ENCODE data around the gene DTD1.

DTD1 gene

DNA sequence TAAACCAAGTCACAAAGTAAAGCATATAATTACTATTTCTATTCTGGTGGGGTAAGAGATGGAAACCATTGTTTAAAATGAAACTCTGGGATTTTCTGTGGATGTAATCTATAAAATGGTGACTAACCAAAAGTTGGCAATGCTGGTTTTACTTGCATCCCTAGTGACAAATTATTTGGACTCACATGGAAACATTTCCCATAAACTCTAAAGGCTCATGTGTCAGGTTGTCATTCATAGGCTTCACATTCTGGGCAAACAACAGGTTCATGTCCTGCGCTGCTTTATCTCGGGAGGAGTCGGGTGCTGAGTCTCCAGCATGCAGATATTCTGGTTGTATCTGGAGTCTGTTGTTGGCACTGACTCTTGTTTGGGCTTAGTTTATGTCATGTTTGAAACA, 127.7 kb downstream of the DTD1 start:
- no peak for DNase-seq

DNA sequence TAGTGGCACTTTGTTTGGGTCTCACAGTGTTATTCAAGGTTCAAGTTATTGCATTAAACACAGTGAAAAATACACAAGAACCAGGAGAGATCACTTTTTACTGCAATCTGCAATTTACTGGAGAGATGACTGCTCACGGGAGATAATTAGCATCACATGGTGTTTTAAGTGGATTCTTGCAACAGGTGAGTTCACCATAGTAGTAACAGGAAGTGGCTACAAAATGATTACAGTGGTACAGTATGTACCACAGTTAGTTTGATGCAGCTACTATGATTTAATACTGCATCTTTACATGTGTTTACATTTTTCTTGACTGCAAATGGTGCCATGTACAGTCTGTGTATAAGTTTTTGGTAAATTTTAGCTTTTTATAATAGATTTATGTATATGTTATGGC, 129.2 kb downstream of the DTD1 start:
- DNase-seq: no peak

DNA sequence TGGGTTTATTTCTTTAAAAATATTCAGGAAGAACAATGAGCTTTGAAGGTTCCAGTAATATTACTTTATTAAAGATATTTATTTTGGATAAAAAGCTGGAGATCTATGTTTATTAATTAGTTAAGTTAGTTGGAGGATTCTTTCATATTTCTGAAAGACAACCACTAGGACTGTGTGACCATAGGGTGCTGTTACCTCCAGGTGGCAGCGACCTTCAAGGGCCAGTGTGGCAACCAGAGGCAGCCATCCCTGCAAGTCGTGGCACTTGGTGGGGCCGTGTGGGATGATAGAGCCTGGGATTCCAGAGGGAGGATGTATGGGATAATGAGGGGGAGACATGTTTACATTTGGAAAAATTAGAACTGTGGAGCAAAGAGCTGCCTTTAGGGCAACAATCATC, 130.3 kb downstream of the DTD1 start:
- DNase-seq: no peak

DNA sequence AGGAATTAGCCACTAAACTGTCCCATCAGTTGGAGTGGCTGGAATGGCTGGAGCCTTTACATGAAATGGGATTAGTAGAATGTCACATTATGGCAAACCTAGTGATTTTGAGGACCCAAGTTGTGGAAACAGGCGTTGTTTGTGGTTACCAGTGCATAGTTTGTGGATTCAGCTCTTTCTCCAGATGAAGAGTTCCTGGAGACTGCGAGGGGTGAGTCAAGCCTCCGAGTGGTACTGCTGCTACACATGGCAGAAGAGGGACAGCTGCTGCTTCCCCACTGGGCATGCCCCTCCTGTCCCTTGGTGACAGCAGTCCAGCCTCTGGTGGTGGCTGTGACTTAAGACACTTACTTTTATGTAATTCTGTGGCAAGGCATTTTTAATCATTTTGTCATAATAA, 131.6 kb downstream of the DTD1 start:
- no peak for DNase-seq

DNA sequence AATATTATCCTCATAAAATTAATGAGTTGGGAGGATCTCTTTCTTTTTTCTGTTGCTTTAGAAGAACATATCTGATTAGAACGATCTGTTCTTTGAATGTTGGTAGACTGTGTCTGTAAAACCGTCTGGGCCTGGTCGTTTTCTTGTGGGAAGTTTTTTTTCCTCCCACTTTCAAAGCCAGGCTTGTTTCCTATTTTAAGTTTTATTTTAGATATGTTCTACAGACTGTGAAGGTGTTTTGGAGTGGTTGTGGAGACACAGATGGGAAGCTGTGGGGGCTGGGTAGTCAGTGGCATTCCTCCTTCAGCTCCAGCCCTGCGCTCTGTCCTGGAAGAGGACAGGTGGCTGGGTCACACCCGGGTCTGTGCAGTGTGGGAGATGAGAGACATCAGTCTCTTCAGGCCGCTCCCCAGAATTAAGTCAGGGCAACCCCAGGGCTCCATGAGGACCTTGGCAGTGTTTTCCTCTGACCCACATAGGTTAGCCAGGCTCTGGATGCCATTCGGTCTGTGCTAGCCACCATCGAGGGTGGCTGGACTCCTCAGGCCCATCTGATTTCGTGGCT, 133.8 kb downstream of the DTD1 start:
- no peak for DNase-seq

DNA sequence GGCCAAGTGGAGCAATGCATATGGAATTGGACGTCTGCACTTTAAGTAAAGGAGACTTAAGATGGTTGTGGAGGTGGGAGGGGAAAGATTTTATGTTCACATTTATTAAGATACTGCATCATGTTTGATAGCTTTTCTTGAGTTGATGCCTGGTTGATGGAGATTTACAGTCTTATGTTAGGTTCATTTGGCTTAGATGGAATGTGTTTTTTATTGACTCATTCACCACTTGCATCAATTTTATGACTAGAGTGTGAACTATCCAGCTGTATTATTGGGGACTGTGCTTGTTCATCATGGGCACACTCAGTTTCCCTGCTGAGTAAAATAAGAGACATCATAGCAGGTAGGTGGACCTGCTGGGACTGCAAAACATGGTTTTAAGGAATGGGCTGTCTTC, 134.5 kb downstream of the DTD1 start:
- DNase-seq: no peak

GRCh38 chr20:18724077-18724476, 136.2 kb downstream of the DTD1 start:
- DNase-seq: no peak

GRCh38 chr20:18724788-18725464, 137.1 kb downstream of the DTD1 start:
- no peak for DNase-seq

DNA sequence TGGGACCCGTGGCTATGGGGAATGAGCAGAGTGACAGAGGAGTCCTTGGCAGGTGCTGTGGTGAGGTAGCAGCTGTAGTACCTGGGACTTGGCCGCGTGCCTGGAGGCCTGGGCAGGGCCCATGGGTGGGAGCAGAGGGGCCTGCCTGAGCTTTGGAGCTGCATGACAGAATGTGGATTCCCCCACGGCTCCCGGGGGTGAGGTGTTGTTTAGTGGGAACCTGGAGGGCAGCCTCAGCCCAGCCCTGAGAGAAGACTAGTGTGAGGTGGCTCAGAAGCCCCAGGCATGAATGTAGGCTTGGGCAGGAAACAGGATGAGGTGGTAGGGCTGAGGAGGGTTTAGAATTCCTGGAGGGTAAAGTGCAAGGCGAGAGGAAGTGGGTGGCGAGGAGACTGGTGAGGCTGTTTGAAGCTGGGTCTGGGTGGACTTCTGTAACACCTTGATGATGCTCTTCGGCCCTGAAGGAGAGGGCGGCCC, 139.2 kb downstream of the DTD1 start:
- no peak for DNase-seq

DNA sequence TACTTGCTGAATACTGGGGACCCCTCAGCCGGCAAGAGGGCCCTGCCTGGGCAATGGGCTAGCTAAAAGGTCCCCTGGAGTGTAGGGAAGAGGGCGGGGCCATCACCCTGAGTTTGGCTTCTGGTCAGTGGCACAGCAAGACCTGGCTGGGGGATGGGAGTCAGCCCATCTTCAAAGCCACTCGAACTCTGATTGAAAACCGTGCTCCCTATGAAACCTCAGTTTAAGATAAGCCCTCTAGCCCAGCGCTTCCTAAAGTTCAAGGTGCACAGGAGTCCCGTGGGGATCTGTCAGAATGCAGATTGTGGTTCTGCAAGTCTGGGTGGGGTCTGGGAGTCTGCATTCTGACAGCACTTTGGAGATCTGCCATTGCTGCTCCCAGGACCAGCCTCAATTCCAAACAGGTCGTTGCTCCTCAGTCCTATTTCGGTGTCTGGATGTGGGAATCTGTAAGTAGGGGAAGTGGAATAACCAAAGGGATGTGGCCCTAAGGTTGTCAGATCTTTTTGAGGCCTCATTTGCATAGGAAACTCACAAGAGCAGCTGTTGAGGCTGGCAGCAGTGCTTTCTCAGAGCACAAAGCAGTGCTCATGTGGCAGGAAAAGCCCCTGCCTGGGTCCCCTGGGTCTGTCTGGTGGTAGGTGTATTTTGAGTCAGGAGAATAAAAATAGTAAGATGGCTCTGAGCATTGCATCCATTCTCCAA, 140.5 kb downstream of the DTD1 start:
- no peak for DNase-seq

DNA sequence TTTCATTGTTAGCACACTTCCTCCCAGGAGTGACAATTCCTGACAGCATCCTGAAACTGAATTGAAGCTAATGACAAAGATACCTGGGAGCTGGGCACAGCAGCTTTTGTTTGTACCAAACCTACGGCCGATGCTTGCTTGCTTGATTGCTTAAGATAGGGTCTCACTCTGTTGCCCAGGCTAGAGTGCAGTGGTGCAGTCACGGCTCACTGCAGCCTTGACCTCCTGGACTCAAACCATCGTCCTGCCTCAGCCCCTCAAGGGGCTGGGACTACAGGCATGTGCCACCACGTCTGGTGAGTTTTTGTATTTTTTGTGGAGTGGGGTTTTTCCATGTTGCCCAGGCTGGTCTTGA, 141.0 kb downstream of the DTD1 start:
- DNase-seq: no peak

DNA sequence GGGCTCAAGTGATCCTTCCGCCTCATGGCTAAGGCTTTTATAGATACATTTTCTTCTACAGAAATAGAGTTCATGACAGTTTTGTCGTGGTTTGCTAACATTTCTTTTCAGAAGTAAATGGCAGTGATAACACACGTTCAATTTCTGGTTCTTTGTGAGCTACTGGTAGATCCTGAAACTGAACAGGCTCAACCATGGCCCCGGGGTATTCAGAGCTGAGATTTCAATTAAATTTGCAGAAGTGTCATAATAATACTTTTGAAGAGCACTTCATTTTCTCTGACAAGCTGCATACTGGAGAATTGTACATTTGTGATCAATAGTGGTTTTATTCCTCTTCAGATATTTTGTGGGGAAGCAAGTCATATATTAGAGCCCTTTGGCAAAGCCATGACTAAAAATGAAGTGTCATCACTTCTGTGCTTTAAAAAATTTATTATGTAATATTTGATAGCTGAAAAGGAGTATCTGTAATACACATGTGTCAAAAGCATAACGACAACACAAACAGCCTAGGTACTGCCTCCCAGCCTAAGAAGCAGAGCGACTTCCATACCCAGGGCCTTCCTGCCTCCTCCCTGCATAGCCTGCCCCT, 141.5 kb downstream of the DTD1 start:
- no peak for DNase-seq

DNA sequence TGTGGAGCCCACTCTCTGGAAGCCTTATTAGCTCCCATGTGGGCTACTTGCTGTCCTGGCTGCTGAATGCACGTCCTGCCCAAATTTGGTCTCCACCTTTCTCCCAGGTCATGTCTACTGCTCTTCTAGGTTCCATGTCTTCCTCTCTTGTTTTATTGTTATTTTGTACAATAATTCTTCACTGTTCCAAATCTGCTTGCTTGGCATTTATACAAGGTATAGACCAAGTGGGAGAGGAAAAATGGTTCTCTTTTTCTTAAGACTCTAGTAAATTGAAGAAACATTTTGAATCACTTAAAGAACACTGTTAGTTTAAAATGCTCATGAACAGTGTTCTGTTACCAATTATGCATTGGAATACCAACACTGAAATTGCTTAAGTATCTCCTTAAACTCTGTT, 144.1 kb downstream of the DTD1 start:
- no peak for DNase-seq

DNA sequence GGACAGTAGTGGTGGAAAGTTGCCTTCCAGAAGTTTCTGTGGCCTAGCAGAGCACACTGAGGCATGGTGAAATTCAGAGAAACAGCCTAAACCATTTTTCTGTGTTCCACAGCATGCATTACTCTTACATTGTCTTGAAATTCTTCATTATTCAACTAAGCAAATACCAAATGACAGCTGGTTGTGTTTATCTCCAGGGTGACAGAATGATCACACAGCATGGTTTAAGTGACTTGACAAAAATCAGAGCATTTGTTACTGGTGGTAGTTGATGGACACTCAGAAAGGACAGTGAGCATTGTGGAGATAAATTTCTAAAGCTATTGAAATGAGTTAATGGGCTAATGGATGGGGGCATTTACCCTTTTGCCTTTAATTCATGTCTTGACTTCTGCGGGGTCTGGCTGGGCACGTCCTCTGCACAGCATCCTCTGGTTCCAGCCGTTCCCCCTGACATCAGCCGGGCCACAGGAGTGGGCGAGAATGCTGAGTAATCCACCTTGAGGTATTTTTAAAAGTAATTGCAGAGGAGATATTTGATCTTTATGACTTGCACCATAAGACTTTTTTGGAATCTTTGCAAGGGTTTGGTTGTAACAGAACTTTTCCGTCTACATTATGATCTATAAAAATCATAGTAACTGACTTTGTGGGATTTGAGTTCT, 146.8 kb downstream of the DTD1 start:
- DNase-seq: no peak

DNA sequence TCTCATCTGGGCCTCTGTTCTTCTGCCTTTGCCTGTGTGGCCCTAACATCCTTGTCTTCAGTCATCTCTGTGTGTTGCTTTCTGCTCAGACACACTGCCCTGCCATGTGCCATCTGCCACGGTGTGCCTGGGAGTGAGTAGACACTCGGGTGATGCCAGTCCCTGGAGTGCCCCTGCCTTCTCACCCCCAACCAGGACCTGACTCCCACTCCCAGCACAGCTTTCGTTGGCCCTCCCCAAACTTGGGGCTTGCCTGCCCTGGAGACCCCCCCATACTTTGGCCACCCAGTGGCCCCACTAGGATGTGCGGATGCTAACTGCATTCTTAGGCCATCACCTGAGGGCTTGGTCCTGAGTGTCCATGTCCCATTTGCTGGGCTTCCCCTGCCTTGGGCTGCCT, 149.3 kb downstream of the DTD1 start:
- no peak for DNase-seq

DNA sequence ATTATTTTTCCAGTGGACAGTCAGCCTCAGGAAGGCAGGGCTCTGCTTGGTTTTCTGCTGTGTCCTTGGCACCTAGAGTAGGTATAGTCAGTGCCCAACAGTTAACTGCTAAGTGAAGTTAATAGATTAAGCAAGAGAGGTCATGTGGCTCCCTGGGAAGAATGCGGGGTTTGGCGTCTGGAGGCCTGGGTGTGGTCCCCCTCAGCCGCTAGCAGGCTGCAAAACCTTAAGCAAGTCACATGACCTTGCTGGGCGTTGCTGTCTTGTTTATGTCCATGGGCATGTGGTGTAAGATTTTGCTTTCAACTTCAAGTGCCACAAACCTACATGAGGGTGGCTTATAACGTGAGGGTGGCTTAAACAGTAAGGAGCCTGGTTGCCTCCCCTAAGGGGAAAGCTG, 150.2 kb downstream of the DTD1 start:
- DNase-seq: no peak

DNA sequence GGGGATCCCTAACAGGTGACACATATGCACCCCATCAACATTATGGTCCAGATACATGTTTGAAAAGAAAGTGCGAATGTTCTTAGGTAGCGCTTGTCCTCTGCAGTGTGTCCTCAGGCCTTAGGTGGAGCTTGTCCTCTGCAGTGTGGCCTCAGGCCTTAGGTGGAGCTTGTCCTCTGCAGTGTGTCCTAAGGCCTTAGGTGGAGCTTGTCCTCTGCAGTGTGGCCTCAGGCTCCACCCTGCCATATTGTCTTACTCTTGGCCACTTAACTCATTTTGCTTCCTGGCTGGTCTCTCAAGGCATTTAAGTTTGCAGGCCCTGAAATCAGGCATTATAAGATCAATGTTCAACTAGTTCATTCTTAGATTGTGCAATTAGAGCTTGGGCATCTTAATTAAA, 151.0 kb downstream of the DTD1 start:
- no peak for DNase-seq

DNA sequence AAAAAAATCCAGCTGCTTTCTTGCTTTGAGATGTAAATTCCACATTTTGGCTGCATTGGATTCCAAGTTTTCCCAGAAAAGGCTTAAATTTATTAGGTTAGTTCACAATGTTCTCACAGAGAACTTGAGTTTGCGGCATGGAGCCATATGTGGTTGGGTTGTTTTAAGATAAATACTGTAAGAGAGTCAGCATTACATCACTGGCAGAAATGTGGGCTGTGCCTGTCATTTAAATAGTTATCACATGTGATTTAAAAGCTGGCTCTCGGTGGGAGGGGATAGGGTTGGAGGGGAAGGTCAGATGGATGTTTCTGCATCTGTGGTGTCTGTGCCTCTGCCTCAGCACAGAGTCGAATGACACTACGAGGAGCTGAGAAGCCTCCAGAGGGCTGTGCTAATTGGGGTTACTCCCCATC, 151.9 kb downstream of the DTD1 start:
- DNase-seq: no peak

DNA sequence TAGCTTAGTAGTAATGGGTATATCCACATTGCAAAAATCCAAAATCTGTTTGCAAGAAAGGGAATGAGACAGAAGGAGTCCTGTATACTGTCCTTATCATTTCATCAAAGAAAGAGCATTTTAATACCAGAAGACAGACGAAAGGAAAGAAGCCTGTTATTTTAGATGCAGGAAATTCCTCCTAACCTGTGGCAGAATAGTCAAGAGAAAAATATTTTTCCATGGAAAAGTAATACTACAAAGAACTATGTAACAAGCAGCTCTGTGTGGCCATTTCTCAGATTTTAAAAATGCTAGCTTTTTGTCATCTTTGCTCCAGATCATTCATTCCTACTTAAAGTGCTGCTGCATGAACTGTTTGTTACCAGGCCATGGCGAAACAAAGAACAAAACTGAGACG, 152.9 kb downstream of the DTD1 start:
- no peak for DNase-seq

GRCh38 chr20:18742841-18743240, 155.0 kb downstream of the DTD1 start:
- DNase-seq: no peak

DNA sequence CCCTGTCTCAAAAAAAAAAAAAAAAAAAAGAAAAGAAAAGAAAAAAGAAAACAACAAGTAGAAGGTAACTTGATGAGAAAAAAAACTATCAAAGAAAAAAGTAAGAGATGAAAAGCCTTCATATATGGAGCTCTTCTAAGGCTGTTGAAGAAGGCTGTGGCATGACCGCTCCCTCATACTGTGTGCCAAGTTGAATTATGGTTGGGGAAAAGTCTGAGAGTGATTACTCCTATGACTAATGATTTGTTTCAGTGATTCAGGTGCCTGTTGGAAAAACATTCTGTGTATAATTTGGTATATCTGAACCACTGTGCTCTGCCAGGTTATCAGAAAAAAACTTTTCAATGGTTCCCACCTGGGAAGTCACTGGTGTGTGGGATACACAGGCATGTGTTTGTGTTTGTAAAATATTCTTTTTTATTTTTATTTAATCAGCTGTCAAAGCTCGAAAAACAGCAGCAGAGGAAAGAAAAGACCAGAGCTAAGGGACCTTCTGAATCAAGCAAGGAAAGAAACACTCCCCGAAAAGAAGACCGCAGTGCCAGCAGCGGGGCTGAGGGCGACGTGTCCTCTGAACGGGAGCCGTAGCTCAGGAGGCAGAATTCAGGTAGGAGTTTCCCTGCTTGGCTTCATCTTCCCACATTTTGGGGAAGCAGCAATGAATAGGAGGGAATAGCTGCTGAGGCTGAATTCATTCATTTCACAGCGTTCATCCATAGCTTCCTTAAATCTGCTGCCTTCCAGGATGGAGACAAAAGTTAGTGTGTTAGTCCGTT, 156.0 kb downstream of the DTD1 start:
- DNase-seq: no peak

- DNase-seq: no peak
Measured at GRCh38 chr20:18747090-18747489, 159.2 kb downstream of the DTD1 start.

DNA sequence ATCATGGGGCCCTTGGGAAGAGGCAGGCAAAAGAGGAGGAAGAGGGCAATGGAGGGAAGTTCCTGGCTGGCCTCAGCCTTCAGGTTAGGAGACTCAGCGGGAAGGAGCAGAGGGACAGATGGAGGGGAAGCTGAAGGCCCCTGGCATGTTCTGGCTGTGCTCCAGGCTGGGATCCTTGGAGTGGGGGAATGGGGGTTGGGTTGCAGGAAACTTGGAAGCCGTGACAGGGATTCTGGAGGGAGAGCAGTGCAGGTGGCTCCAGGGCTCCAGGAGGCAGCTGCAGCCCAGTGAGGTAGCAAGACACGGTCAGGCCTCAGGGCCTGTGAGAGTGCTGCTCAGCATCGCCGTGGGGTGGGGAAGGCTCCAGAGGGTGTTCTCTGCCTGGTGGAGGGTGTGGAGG, 161.1 kb downstream of the DTD1 start:
- DNase-seq: no peak

Measured in activated CD4-positive, alpha-beta T cell treated with anti-CD3 and anti-CD28 coated beads, Interleukin-2, amount 50 U/mL, for 4 hours (primary cell).